RWPE2 (cell line): ENCODE results near the gene STX18.
"Not testable (repeated sequence)": the region's sequence is repeated elsewhere in the genome, so short reads cannot be mapped to it uniquely, and the experiment has no call there.

ENCODE experiments used
- ATAC-seq: fragments of 200-7000 bp; cut with Tn5 transposase; 3 replicates; pipeline ENCODE4 v1.9.1; 2021; ENCODE audit warnings: low read depth
- DNase-seq: peaks from one replicate; pipeline ENCODE4 v3.0.0-alpha.2; 2020; ENCODE audit warnings: low spot score
- H3K27ac ChIP-seq: fragments of 450-650 bp; 2 replicates; pipeline ENCODE4 v1.5.1; 2017; ENCODE audit warnings: mild to moderate bottlenecking; ENCODE audit not compliant: poor library complexity, severe bottlenecking
- H3K27me3 ChIP-seq: fragments of 250-450 bp; sonication (Bioruptor Pico); 2 replicates; pipeline ENCODE4 v1.5.1; 2021; ENCODE audit warnings: mild to moderate bottlenecking, moderate library complexity; ENCODE audit not compliant: insufficient read depth, poor library complexity, severe bottlenecking
- H3K36me3 ChIP-seq: fragments of 250-450 bp; sonication (Bioruptor Pico); 2 replicates; pipeline ENCODE4 v1.5.1; 2020; ENCODE audit warnings: low read depth, mild to moderate bottlenecking, moderate library complexity
- H3K4me1 ChIP-seq: fragments of 250-450 bp; sonication (Bioruptor Pico); 2 replicates; pipeline ENCODE4 v1.5.1; 2021; ENCODE audit warnings: mild to moderate bottlenecking, moderate library complexity; ENCODE audit not compliant: insufficient read depth, poor library complexity, severe bottlenecking
- H3K4me3 ChIP-seq: fragments of 250-450 bp; sonication (Bioruptor Pico); 2 replicates; pipeline ENCODE4 v1.5.1; 2021; ENCODE audit warnings: mild to moderate bottlenecking, moderate library complexity; ENCODE audit not compliant: severe bottlenecking
- H3K9me3 ChIP-seq: fragments of 250-450 bp; sonication (Bioruptor Pico); 2 replicates; pipeline ENCODE4 v1.5.1; 2021; ENCODE audit warnings: mild to moderate bottlenecking, moderate library complexity; ENCODE audit not compliant: severe bottlenecking
- TF ChIP-seq, protein P1 (sequence below): fragments of 450-650 bp; IDR thresholded peaks from one replicate; pipeline ENCODE4 v1.5.1; 2017; ENCODE audit warnings: mild to moderate bottlenecking, moderate library complexity; ENCODE audit not compliant: poor library complexity, severe bottlenecking

STX18 gene

DNA sequence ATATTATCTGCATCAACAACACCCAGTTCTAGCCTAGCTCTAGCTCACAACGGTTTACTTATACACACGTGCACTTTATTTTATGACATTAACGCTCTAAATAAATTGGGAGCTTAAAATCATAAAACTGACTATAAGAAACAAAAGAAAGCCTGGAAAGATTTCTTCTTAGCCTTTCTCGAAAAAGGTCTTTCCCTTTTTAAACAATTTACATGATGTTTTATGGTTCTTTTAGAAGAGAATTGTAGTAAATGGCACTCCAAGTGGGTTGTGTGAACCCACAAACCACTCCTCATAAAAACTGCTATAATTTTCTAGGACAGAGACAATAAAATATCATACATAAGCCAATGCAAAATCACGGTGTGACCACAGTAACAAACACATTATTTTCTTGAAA is 23.1 kb downstream of the STX18 start:
- H3K27me3 ChIP-seq, result no peaks in the 10 kb centered on the region
- H3K27ac ChIP-seq, result no peak overlapping the region
- DNase-seq (no peak), ATAC-seq (no peak)
- no peak overlapping the region for H3K4me3 ChIP-seq
- H3K36me3 ChIP-seq, result no peaks in the 10 kb centered on the region
- TF ChIP-seq, protein P1, sequence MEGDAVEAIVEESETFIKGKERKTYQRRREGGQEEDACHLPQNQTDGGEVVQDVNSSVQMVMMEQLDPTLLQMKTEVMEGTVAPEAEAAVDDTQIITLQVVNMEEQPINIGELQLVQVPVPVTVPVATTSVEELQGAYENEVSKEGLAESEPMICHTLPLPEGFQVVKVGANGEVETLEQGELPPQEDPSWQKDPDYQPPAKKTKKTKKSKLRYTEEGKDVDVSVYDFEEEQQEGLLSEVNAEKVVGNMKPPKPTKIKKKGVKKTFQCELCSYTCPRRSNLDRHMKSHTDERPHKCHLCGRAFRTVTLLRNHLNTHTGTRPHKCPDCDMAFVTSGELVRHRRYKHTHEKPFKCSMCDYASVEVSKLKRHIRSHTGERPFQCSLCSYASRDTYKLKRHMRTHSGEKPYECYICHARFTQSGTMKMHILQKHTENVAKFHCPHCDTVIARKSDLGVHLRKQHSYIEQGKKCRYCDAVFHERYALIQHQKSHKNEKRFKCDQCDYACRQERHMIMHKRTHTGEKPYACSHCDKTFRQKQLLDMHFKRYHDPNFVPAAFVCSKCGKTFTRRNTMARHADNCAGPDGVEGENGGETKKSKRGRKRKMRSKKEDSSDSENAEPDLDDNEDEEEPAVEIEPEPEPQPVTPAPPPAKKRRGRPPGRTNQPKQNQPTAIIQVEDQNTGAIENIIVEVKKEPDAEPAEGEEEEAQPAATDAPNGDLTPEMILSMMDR, result no peak
- H3K4me1 ChIP-seq, result no peaks in the 10 kb centered on the region
- no peaks in the 10 kb centered on the region for H3K9me3 ChIP-seq

GRCh38 chr4:4514786-4515185 is 27.1 kb downstream of the STX18 start:
- Histone ChIP-seq H3K4me3 (no peak overlapping the region), H3K27me3 (no peaks in the 10 kb centered on the region), H3K36me3 (peaks cover under 1% of the 10 kb centered on the region; the same call in 1 of the 2 replicates), H3K27ac (no peak overlapping the region), H3K9me3 (no peaks in the 10 kb centered on the region), H3K4me1 (no peaks in the 10 kb centered on the region)
- DNase-seq (no peak), ATAC-seq (no peak)
- TF ChIP-seq, protein P1, result no peak

- DNase-seq (no peak), ATAC-seq (no peak)
- no peaks in the 10 kb centered on the region for H3K9me3 ChIP-seq
- H3K27ac ChIP-seq, result no peak overlapping the region
- H3K4me3 ChIP-seq, result no peak overlapping the region
- H3K36me3 ChIP-seq, result peaks cover 4% of the 10 kb centered on the region; the same call in 1 of the 2 replicates
- H3K4me1 ChIP-seq, result no peaks in the 10 kb centered on the region
- TF ChIP-seq, protein P1, result no peak
- no peaks in the 10 kb centered on the region for H3K27me3 ChIP-seq
These were observed 29.6 kb downstream of the STX18 start for GRCh38 chr4:4512282-4512681.

GRCh38 chr4:4510641-4511040 is 31.2 kb downstream of the STX18 start:
- not testable (repeated sequence) for ATAC-seq, DNase-seq, H3K4me3 ChIP-seq, H3K27ac ChIP-seq, H3K27me3 ChIP-seq, H3K4me1 ChIP-seq, H3K9me3 ChIP-seq, H3K36me3 ChIP-seq

DNA sequence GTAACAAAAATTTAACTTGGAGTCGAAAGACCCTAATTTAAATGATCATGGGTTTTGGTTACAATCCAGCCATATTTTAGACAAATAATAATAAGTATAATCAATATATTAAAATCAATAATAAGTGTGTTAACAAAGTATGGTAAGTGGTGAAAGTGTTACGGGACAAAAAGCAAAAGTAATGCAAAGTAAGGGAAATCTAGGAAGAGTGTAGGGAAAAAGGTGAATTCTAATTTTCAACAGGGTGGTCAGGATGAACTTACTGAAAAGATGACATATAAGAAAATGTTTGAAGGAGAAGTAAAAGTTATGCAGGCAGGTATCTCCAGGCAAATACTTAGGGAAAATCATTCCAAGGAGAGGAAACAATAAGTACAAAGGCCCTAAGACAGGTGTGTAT is 32.3 kb downstream of the STX18 start:
- Histone ChIP-seq H3K27me3 (no peaks in the 10 kb centered on the region), H3K9me3 (no peaks in the 10 kb centered on the region), H3K27ac (no peak overlapping the region), H3K4me3 (no peak overlapping the region), H3K4me1 (no peaks in the 10 kb centered on the region), H3K36me3 (peaks cover 8% of the 10 kb centered on the region; the same call in 1 of the 2 replicates)
- no peak for DNase-seq
- TF ChIP-seq, protein P1, result no peak
- no peak for ATAC-seq
